HG02885 (cell line): Measurements from ENCODE around the gene PSMA2.

Experiments used
- ATAC-seq: cut with Tn5 transposase; IDR thresholded peaks from one replicate; pipeline ENCODE4 v1.9.1; 2021; ENCODE audit warnings: mild to moderate bottlenecking; ENCODE audit not compliant: unreplicated experiment, poor library complexity

PSMA2 gene

GRCh38 chr7:42940985-42941847 is 9.2 kb upstream of the PSMA2 start:
- peak; percentile 51 for ATAC-seq

DNA sequence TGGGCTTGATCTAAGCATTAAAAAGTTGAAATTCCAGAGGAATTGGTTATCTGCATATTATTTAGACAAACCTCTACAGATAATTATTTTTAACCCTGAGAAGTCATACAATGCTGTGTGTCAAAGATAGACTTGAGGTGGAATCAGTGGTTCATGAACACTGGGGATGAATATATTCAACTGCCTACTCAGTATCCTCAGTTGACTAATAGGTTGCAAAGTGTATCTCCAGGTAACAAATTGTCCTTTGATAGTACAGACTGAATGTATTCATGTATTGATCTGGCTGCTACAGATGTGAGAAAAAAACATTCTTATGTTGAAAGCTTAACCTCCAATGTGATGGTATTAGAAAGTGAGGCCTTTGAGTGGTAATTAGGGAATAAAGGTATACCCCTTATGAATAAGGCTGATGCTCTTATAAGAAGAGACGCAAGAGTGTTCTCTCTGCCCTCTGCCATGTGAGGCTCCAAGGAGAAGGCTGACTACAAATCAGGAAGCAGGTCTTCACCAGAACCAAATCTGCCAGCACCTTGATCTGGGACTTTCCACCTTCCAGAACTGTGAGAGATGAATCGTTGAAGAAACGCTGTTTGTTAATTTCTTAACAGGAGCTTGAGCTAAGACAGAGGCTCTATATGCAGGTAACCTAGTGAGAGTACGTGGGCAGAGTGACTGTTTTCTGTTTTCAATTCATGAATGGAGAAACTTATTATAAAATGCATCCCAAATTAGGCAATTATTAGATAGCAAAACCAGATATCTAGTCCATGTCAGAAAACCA is 7.7 kb upstream of the PSMA2 start:
- peak; percentile 46 for ATAC-seq

GRCh38 chr7:42935861-42936260 is 3.9 kb upstream of the PSMA2 start:
- no peak for ATAC-seq

GRCh38 chr7:42934291-42934690 is 2.3 kb upstream of the PSMA2 start:
- no peak for ATAC-seq

GRCh38 chr7:42932811-42933591 is 1.0 kb upstream of the PSMA2 start:
- no peak for ATAC-seq

GRCh38 chr7:42931447-42931833 is 534 bp downstream of the PSMA2 start:
- no peak for ATAC-seq

DNA sequence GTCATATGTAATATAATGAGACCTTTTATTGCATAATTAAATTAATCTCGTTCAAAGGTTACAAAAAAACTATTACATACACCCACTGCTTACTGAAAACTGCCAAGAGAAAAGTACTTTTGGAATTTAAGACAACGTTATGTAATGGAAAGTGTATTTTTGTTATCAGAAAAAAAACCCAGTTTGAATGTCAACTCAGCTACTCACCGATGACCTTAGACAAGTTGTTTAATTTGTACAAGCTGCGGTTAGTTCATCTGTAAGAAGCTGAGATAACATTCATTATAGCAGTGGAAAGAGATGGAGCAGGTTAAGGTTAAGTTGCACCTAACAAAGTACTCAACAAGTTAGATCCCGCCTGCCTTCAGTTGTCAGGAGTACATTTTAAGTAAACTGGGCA is 1.1 kb downstream of the PSMA2 start:
- ATAC-seq, result no peak

GRCh38 chr7:42929449-42929848 is 2.5 kb downstream of the PSMA2 start:
- ATAC-seq, result no peak

- ATAC-seq, result no peak
Observed at GRCh38 chr7:42928754-42929153, 3.2 kb downstream of the PSMA2 start.

GRCh38 chr7:42926204-42926603 is 5.8 kb downstream of the PSMA2 start:
- no peak for ATAC-seq

DNA sequence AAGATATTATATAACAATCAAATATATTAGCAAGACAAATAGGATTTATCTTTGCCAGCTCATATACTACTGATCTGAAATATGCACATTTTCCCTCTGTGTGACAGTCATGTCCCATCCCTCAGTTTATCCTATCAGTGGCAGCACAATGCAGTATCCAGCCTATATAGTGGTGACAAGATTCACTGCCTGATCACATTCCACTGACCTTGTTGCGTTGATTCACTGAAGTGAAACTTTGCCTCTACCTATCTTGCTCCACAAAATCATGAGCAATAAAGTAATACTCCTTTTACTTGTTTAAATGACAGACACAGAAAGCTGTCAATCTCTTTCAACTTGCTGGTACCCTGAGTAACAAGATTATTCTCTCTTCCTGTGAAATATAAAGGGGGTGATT is 6.3 kb downstream of the PSMA2 start:
- no peak for ATAC-seq

- peak; percentile 53 for ATAC-seq
Observed at GRCh38 chr7:42924223-42924838, 7.6 kb downstream of the PSMA2 start.

GRCh38 chr7:42922017-42922753 is 9.8 kb downstream of the PSMA2 start:
- ATAC-seq, result no peak

- no peak for ATAC-seq
Observed at GRCh38 chr7:42915356-42915755, 16.6 kb downstream of the PSMA2 start.

GRCh38 chr7:42914421-42915045 is 17.4 kb downstream of the PSMA2 start:
- ATAC-seq, result no peak

DNA sequence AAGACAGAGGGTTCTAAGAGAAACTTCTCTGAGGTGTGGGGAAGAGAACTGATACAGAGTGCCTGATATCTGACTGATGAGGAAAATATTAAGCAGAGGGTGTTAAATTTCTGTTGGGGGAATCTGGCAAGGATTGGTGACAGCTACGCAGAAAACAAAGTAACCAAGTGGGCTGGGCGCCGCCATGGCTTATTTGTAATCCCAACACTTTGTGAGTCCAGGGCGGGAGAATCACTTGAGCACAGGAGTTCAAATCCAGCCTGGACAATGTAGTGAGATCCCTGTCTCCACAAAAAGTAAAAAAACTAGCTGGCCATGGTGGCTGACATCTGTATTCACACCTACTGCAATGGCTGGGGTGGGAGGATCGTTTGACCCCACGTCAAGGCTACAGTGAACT is 18.0 kb downstream of the PSMA2 start:
- ATAC-seq, result no peak

DNA sequence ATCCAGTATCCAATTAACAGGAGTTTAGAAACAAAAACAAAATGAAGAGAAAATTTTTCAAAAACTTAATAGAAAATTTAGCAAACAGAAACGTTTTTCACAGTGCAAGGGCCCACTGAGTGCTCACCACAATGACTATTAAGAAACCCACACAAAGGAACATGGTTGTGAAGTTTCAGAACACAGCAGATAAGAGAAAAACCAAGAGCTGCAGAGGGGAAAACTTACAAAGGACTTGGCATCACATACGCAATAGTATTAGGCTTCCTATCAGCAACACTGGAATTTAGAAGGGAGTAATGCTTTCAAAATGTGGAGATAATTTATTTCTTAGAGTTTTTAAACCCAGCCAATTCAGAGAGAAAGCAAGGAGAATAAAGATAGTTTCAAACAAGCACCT is 18.4 kb downstream of the PSMA2 start:
- ATAC-seq, result no peak

GRCh38 chr7:42911454-42912447 is 20.2 kb downstream of the PSMA2 start, which contains the start of gene C7orf25:
TSS of gene C7orf25 (minus strand) at chr7:42912070. CDS start at chr7:42910900, 1,170 bp downstream.
- ATAC-seq, result peak; percentile 94
